Subcutaneous adipose tissue (tissue), 4 donors: ENCODE results near the gene MAPK13. TPM values are rescaled to one million over a fixed set of nuclear protein-coding genes. Genes with fewer than 3 reads are reported as not detected.

ENCODE experiments used
- total RNA-seq, 4 donors: library from RNA; depleted of rRNA; stranded (reverse); fragments of >200 nt; gene quantifications; one replicate each; pipeline ENCODE4 v1.1.0, GENCODE V29; 2016
- TF ChIP-seq, protein P1 (sequence below): fragments of 450-650 bp; IDR thresholded peaks from one replicate; pipeline ENCODE4 v1.5.1; 2016; ENCODE audit warnings: low read depth, mild to moderate bottlenecking, control low read depth, antibody characterized with exemption, moderate library complexity

The MAPK13 gene
- total RNA-seq, 4 donors from 2014 or later: 2.6 to 24.6 (median 7.0) TPM

- TF ChIP-seq, protein P1, sequence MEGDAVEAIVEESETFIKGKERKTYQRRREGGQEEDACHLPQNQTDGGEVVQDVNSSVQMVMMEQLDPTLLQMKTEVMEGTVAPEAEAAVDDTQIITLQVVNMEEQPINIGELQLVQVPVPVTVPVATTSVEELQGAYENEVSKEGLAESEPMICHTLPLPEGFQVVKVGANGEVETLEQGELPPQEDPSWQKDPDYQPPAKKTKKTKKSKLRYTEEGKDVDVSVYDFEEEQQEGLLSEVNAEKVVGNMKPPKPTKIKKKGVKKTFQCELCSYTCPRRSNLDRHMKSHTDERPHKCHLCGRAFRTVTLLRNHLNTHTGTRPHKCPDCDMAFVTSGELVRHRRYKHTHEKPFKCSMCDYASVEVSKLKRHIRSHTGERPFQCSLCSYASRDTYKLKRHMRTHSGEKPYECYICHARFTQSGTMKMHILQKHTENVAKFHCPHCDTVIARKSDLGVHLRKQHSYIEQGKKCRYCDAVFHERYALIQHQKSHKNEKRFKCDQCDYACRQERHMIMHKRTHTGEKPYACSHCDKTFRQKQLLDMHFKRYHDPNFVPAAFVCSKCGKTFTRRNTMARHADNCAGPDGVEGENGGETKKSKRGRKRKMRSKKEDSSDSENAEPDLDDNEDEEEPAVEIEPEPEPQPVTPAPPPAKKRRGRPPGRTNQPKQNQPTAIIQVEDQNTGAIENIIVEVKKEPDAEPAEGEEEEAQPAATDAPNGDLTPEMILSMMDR: no peak
These were observed 5.7 kb downstream of the MAPK13 start for GRCh38 chr6:36136034-36136433.

DNA sequence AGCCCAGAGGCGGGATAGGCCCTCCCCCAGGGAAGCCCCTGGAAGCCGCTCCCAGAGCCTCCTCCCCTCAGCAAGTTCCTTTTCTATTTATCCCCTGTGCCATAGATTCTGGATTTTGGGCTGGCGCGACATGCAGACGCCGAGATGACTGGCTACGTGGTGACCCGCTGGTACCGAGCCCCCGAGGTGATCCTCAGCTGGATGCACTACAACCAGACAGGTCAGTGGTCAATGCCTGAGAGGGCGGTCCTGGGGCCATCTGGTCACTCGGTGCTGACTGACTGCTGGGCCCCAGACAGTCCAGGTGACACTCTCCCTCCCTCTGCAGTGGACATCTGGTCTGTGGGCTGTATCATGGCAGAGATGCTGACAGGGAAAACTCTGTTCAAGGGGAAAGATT, 6.2 kb downstream of the MAPK13 start:
- TF ChIP-seq, protein P1: no peak

DNA sequence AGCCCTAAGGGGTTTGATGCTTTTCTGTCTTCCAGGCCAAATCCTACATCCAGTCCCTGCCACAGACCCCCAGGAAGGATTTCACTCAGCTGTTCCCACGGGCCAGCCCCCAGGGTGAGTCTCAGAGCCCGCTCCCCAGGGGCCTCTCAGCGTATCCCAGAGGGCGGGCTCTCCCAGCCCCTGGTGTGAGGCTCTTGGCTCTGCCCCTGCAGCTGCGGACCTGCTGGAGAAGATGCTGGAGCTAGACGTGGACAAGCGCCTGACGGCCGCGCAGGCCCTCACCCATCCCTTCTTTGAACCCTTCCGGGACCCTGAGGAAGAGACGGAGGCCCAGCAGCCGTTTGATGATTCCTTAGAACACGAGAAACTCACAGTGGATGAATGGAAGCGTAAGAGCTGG, 8.4 kb downstream of the MAPK13 start:
- TF ChIP-seq, protein P1: no peak

- TF ChIP-seq, protein P1: no peak
These were observed 9.1 kb downstream of the MAPK13 start for GRCh38 chr6:36139431-36139830.

DNA sequence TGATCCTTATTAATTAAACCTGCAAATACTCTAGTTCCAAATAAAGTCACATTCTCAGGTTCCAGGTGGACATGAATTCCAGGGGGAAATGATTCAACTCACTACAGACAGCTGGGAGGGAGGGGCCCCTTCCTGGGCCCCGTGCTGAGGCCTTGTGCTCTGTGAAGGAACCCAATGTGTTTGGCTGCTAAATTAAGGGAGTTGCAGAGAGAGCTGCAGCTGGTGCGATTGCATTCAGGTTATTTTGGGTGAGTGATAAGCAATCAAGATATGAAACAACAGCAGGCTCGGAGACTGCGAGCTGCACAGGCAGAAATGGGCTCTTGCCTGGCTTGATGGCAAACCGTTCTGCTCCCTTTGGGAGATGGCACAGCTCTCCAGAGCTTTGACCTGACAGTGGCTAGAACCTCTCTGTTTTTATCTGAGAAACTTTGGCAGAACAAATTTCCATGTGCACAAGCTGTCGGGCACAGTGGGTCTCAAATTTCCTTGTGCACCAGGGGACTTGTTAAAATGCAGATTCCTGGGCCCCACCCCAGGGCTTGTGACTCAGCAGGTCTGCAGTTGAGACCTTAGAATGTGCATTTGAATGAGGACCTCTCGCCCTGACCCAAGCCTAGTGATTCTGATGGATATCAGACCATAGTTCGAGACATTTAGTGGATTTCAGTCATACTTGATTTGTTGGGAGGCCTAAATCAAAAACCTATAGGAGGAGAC, 9.8 kb downstream of the MAPK13 start:
- TF ChIP-seq, protein P1: no peak

DNA sequence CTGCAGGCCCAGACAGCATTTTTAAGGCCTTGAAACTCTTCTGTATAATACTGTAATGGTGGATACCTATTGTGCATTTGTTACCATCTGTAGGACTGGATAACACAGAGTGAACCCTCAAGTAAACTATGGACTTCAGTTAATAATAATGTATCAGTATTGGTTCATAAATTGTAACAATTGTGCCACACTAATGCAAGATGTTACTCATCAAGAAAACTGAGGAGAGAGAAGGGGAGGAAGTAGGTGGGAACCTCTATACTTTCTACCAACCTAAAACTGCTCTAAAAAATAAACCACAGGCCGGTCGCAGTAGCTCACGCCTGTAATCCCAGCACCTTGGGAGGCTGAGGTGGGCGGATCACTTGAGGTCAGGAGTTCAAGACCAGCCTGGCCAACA, 10.8 kb downstream of the MAPK13 start:
- TF ChIP-seq, protein P1: no peak

DNA sequence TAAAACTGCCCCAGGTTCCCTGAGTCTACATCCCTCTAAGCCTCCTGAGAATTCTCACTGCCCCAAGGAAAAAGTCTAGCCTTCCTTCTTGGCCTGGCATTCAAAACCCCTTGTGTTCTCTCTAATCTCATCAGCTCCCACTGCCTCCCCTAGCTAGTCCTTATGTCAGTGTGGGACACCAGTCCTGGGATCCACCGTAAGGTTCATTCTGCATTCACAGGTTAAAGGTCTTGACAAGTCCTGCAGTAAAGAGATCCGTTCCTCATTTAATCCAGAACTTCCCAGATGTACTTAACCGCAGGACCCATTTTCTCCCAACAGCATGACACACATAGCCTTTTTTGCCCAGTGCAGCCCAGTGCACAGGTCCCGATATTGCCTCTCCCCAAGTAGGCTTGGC, 11.6 kb downstream of the MAPK13 start:
- TF ChIP-seq, protein P1: no peak
